GM21528 (cell line): ENCODE results near the gene ATXN10.
"Not testable (repeated sequence)": the region's sequence is repeated elsewhere in the genome, so short reads cannot be mapped to it uniquely, and the experiment has no call there.

Source experiments
- ATAC-seq: cut with Tn5 transposase; IDR thresholded peaks from one replicate; pipeline ENCODE4 v1.9.1; 2021; ENCODE audit warnings: mild to moderate bottlenecking, moderate library complexity; ENCODE audit not compliant: unreplicated experiment, low FRiP score

ATXN10 gene

DNA sequence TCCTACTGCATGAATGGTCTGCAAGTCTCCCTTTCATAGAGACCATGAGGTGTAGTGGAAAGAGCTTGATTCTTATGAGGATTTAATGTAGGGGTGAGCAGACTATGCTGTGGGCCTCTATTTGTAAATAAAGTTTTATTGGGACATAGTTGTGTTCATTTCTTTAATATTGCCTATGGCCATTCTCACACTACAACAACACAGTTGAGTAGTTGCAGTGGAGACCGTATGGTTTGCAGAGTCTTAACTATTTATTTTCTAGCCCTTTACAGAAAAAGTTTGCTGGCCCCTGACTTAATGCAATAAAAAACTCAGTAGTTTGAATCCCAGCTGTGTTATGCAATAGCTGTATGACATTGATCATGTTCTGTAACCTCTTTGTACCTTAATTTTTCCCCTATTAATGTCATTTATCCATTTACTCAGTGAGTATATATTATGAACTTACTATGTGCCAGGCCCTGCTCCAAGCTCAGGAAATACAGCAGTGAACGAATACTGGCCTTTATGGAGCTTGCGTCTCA, 106.3 kb downstream of the ATXN10 start:
- no peak for ATAC-seq

DNA sequence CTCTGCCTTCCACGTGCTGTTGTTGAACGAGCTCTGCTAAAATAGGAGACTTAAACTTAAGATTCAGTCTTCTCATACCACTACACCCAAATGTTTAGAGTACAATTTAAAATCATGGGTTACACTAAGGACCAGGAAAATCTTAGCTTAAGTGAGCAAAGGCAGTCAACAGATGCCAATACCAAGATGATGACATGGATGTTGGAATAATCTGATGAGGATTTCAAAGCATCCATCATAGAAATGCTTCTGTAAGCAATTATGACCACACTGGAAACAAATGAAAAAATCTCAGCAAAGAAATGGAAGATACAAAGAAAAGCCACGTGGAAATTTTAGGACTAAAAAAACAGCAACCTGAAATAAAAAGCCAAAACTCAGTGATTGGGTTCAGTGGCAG, 109.8 kb downstream of the ATXN10 start:
- ATAC-seq = no peak

- no peak for ATAC-seq
Measured at GRCh38 chr22:45781966-45782365, 110.3 kb downstream of the ATXN10 start.

DNA sequence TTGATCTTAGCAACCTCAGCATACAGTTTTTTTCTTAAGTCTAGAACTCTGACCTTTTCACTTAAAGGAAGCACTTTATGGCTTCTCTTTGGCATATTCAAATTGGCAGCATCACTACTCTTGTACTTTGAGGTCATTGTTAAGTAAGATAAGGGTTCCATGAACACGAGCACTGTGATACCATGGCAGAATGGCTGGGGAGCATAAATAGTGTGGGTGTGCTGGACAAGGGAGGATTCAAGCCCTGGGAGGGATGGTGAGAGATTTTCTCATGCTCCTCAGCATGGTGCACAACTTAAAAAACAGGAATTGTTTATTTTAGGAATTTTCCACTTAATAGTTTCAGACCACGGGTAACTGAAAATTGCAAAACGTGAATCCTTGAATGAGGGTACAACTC, 111.4 kb downstream of the ATXN10 start:
- ATAC-seq = no peak

- no peak for ATAC-seq
Measured at GRCh38 chr22:45783690-45784089, 112.1 kb downstream of the ATXN10 start.

DNA sequence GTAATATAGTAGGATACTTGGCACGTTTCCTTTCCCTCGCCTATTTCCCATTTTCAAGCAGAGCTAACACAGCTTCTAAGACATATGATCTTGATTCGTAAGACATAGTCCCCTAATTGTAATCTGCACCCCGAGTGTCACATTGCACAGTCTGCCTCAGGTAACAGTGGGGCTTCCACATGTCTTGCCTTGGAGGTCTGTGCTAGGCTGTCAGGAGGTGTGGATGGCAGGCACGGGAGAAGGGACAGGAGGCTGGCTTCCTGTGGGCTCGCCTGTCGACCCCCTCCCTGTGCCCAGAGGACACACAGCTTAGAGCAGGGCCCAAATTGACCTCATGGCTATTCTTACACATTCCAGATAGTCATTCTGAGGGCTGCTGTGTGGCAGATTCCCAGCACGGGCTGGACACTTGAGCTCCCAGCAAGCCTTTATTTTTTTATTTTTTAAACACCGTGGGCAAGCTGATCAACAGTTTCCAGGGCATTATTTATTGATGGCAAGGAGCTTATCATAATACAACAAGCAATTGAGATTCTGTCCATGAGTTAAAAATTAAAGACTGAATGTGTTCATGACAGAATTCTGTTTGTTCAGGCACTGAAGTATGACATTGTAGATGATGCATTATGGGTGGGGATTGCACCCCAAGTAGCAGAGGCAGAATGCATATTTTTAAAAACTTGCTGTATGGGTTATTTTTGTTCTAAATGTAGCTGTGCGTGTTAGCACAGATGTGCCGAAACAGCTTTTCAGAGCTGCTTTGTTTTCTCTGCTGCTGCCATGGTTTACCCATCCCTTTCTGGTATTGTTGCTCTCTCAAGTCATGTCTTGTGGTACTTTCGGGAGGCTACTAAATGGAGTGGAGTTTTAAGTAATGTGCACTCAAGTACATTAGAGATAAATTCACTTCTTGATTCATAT, 113.0 kb downstream of the ATXN10 start:
- ATAC-seq = no peak

- no peak for ATAC-seq
Measured at GRCh38 chr22:45785458-45785857, 113.8 kb downstream of the ATXN10 start.

GRCh38 chr22:45786726-45787125, 115.1 kb downstream of the ATXN10 start:
- ATAC-seq = no peak

- no peak for ATAC-seq
Measured at GRCh38 chr22:45787759-45788158, 116.1 kb downstream of the ATXN10 start.

- ATAC-seq = no peak
Measured at GRCh38 chr22:45788522-45788921, 116.9 kb downstream of the ATXN10 start.

- ATAC-seq = no peak
Measured at GRCh38 chr22:45790401-45790800, 118.8 kb downstream of the ATXN10 start.

DNA sequence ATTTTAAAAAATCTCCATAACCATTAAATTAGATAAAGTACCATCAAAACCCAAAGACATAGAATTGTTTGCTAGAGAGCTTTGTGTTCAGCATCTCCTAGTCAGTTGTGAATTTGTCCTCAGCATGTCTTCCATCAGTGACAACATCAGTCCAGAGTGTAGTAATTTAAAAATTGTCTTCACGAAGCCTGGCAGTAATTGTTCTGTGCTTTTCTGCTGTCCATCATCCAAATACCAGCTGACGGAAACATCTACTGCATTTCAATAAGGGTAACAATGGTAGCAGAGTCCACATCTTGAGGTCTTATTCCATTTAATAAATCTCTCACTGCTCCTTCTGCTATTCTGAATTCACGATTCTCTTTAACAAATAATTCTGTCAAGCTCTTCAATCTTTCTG, 121.5 kb downstream of the ATXN10 start:
- ATAC-seq = no peak

- no peak for ATAC-seq
Measured at GRCh38 chr22:45793892-45794291, 122.3 kb downstream of the ATXN10 start.

- ATAC-seq = not testable (repeated sequence)
Measured at GRCh38 chr22:45796009-45796408, 124.4 kb downstream of the ATXN10 start.

- ATAC-seq = no peak
Measured at GRCh38 chr22:45799291-45799690, 127.7 kb downstream of the ATXN10 start.

DNA sequence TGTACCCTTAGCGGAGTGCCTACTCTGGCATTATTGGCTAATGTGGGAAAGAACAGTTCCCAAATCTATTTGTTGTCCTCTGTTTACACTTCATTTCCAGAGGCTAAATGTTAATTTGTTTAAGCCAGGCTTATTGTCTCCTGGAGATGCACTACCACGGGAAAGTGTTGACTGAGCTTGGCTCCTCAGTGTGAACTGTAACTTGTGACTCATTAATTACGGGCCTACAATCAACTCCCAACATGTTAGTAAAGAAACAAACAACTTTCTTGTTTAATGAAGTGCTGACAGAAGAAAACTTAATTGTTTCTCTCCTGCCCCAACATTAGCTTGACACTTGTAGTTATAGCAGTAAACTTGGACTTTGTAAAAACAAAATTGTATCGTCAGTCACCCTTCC, 130.4 kb downstream of the ATXN10 start:
- ATAC-seq = no peak

DNA sequence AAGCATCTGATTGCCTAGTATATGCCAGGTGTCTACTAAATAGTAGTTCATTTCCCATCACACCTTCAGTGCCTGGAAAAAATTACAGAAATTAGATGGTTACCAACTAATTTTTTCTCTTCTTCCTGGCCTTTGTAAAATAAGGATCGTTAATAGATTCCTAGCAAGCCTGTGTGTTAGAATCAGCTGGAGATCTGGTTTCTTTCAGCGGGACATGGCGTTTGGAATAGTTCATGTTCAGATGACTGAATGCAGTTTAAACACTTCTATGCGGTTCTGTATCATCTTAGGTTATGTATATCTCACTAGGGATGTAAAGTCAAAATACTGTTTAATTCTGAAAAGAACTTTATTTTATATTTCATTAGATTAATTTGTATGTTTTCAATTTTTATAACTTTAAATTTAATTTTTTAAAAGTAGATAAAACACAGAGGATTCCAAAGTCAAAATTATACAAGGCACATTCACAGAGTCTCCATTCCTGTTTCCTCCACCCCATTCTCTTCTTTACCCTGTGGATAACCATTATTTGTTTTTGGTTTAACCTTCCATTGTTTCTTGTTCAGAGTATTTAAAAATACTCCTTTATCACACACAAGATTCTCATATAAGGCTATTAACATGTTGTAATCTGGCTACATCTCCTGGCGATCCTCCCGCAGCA, 132.8 kb downstream of the ATXN10 start:
- no peak for ATAC-seq

- ATAC-seq = no peak
Measured at GRCh38 chr22:45804986-45805325, 133.3 kb downstream of the ATXN10 start.

DNA sequence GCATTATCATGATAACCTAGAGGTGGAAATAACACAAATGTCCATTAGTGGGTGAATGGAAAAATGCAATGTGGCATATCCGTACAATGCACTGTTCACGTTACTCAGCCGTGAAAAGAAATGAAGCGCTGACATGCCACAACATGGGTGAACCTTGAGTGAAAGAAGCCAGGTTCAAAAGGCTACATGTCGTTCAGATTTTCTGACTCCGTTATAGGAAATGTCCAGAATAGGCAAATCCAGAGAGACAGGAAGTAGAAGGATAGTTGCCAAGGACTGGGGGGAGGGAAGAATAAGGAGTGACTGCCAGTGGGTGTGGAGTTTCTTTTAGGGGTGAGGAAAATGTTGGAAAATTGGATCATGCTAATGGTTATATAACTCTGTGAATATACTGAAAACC, 133.8 kb downstream of the ATXN10 start:
- ATAC-seq = no peak

- ATAC-seq = no peak
Measured at GRCh38 chr22:45807156-45807915, 135.7 kb downstream of the ATXN10 start.

- no peak for ATAC-seq
Measured at GRCh38 chr22:45812910-45813309, 141.3 kb downstream of the ATXN10 start.
